H1 (cell line): Measurements from ENCODE around the gene KRTAP19-8. TPM values are rescaled to one million over a fixed set of nuclear protein-coding genes. Genes with fewer than 3 reads are reported as not detected.

Experiments
- CTCF ChIA-PET: fragments of 300-600 bp; sonication (Branson Sonifier 250); formaldehyde crosslinking; loops from one replicate; lab custom pipeline; 2021; ENCODE audit not compliant: partially characterized antibody; lab: Charles Lee
- POLR2A ChIA-PET: fragments of 300-600 bp; sonication (Branson Sonifier 250); formaldehyde crosslinking; loops from one replicate; lab custom pipeline; 2021; ENCODE audit warnings: inconsistent platforms; ENCODE audit not compliant: partially characterized antibody; lab: Charles Lee
- DNase-seq, 2 experiments: peaks; one replicate each; pipeline versions ENCODE4 v3.0.0 to v3.0.0-alpha.2; 2010 to 2022; ENCODE audit warnings: low spot score in 2 of 2, low read depth in 1 of 2, mixed read lengths in 1 of 2
- FAIRE-seq: peaks from 2 replicates; lab custom pipeline; 2011; peaks lifted over from hg19 to GRCh38; lab: Jason Lieb, UNC
- H2AFZ ChIP-seq: 2 replicates; pipeline ENCODE4 v1.8.1; 2012; ENCODE audit warnings: low read length, inconsistent platforms
- H2AK5ac ChIP-seq: 2 replicates; pipeline ENCODE4 v1.6.1; 2013; ENCODE audit warnings: low read depth, low read length
- H2BK120ac ChIP-seq: replicated peaks from 2 replicates; pipeline ENCODE3; 2013; ENCODE audit warnings: low read depth, low read length, inconsistent platforms
- H2BK12ac ChIP-seq: 2 replicates; pipeline ENCODE4 v1.6.1; 2013; ENCODE audit warnings: low read depth, low read length
- H2BK15ac ChIP-seq: 2 replicates; pipeline ENCODE4 v1.6.1; 2013; ENCODE audit warnings: low read length
- H2BK20ac ChIP-seq: 2 replicates; pipeline ENCODE4 v1.6.1; 2013; ENCODE audit warnings: low read length
- H2BK5ac ChIP-seq: 2 replicates; pipeline ENCODE4 v1.6.1; 2013; ENCODE audit warnings: low read depth, low read length
- H3K14ac ChIP-seq: 2 replicates; pipeline ENCODE4 v1.6.1; 2013; ENCODE audit warnings: inconsistent platforms; ENCODE audit not compliant: insufficient read length
- H3K18ac ChIP-seq: 2 replicates; pipeline ENCODE4 v1.6.1; 2013; ENCODE audit warnings: low read length; ENCODE audit errors: extremely low read depth
- H3K23ac ChIP-seq: 2 replicates; pipeline ENCODE4 v1.6.1; 2013; ENCODE audit warnings: inconsistent platforms; ENCODE audit not compliant: insufficient read length
- H3K23me2 ChIP-seq: 2 replicates; pipeline ENCODE4 v1.6.1; 2013; ENCODE audit warnings: low read depth, low read length
- H3K27ac ChIP-seq: 2 replicates; pipeline ENCODE4 v1.6.1; 2011; ENCODE audit warnings: low read depth, low read length, inconsistent platforms
- H3K27me3 ChIP-seq, 4 experiments: replicated peaks in 1 of 4; 1 replicate in 1 of 4; 2 replicates in 3 of 4; pipeline versions ENCODE4 v1.6.1 to v1.8.1; 2011 to 2013; ENCODE audit warnings: low read length in 3 of 4, mild to moderate bottlenecking in 3 of 4, inconsistent platforms in 2 of 4, mixed read lengths in 2 of 4, moderate library complexity in 1 of 4; ENCODE audit not compliant: control insufficient read depth in 3 of 4, insufficient read depth in 3 of 4; ENCODE audit errors: extremely low read depth in 1 of 4
- H3K36me3 ChIP-seq, 4 experiments: 2 replicates each; pipeline versions ENCODE4 v1.6.1 to v1.8.1; 2011 to 2013; ENCODE audit warnings: mild to moderate bottlenecking in 4 of 4, low read length in 3 of 4, moderate library complexity in 2 of 4, control low read depth in 1 of 4, inconsistent platforms in 1 of 4; ENCODE audit not compliant: insufficient read depth in 4 of 4, control insufficient read depth in 2 of 4
- H3K4ac ChIP-seq: replicated peaks from 2 replicates; pipeline ENCODE3; 2013; ENCODE audit warnings: low read length, low read depth, mixed read lengths, inconsistent platforms; ENCODE audit not compliant: insufficient read length
- H3K4me1 ChIP-seq, 4 experiments: replicated peaks in 1 of 4; 1 replicate in 1 of 4; 2 replicates in 3 of 4; pipeline versions ENCODE4 v1.6.1 to v1.8.1; 2011 to 2013; ENCODE audit warnings: low read length in 3 of 4, inconsistent platforms in 2 of 4, mixed read lengths in 1 of 4; ENCODE audit not compliant: insufficient read depth in 4 of 4, control insufficient read depth in 3 of 4
- H3K4me2 ChIP-seq, 2 experiments: 2 replicates each; pipeline versions ENCODE4 v1.6.1 to v1.8.1; 2011 to 2013; ENCODE audit warnings: low read depth in 2 of 2, low read length in 2 of 2, control low read depth in 1 of 2, inconsistent platforms in 1 of 2, mild to moderate bottlenecking in 1 of 2; ENCODE audit not compliant: insufficient read depth in 1 of 2
- H3K4me3 ChIP-seq, 4 experiments: fragments of 200-600, 300-600 bp in 1 of 4; sonication (generic), shearing (Covaris generic), sonication (Bioruptor Twin) in 1 of 4; 2 replicates each; pipeline versions ENCODE4 v1.5.1 to v1.8.1; 2011 to 2016; ENCODE audit warnings: low read length in 4 of 4, low read depth in 3 of 4, control low read depth in 2 of 4, inconsistent platforms in 2 of 4, mild to moderate bottlenecking in 2 of 4, mixed read lengths in 1 of 4, moderate library complexity in 1 of 4; ENCODE audit not compliant: insufficient read depth in 2 of 4; ENCODE audit errors: extremely low read depth in 1 of 4
- H3K56ac ChIP-seq: replicated peaks from 2 replicates; pipeline ENCODE3; 2013; ENCODE audit warnings: low read depth, mild to moderate bottlenecking, mixed read lengths, low read length, inconsistent platforms; ENCODE audit not compliant: insufficient read length
- H3K79me1 ChIP-seq: 2 replicates; pipeline ENCODE4 v1.6.1; 2013; ENCODE audit warnings: low read depth, low read length, control low read depth
- H3K79me2 ChIP-seq, 2 experiments: 2 replicates each; pipeline versions ENCODE4 v1.6.1 to v1.8.1; 2012 to 2013; ENCODE audit warnings: low read length in 2 of 2, mild to moderate bottlenecking in 2 of 2, inconsistent platforms in 1 of 2; ENCODE audit not compliant: insufficient read depth in 2 of 2, control insufficient read depth in 1 of 2
- H3K9ac ChIP-seq, 4 experiments: replicated peaks in 1 of 4; 1 replicate in 1 of 4; 2 replicates in 3 of 4; pipeline versions ENCODE4 v1.6.1 to v1.8.1; 2011 to 2013; ENCODE audit warnings: low read depth in 3 of 4, low read length in 3 of 4, control low read depth in 2 of 4, mild to moderate bottlenecking in 2 of 4, moderate library complexity in 2 of 4, inconsistent platforms in 1 of 4; ENCODE audit errors: extremely low read depth in 1 of 4
- H3K9me3 ChIP-seq, 2 experiments: 2 replicates each; pipeline versions ENCODE4 v1.6.1 to v1.8.1; 2012 to 2013; ENCODE audit warnings: mild to moderate bottlenecking in 2 of 2, moderate library complexity in 2 of 2, control low read depth in 1 of 2, inconsistent platforms in 1 of 2, low read depth in 1 of 2, low read length in 1 of 2, mixed read lengths in 1 of 2; ENCODE audit not compliant: insufficient read depth in 2 of 2
- H4K20me1 ChIP-seq, 2 experiments: replicated peaks in 1 of 2; 2 replicates each; pipeline versions ENCODE3 to v1.8.1; 2011 to 2013; ENCODE audit warnings: inconsistent platforms in 2 of 2, low read length in 2 of 2, mild to moderate bottlenecking in 1 of 2; ENCODE audit not compliant: insufficient read depth in 2 of 2, control insufficient read depth in 1 of 2
- H4K5ac ChIP-seq: 2 replicates; pipeline ENCODE4 v1.6.1; 2013; ENCODE audit warnings: low read length, low read depth, mixed read lengths, inconsistent platforms; ENCODE audit not compliant: insufficient read length
- H4K8ac ChIP-seq: 2 replicates; pipeline ENCODE4 v1.8.0; 2013; ENCODE audit warnings: mild to moderate bottlenecking, moderate library complexity, low read length, inconsistent platforms; ENCODE audit not compliant: insufficient read depth; ENCODE audit errors: extremely low read depth
- H4K91ac ChIP-seq: replicated peaks from 2 replicates; pipeline ENCODE3; 2013; ENCODE audit warnings: low read length, mixed read lengths, inconsistent platforms; ENCODE audit not compliant: insufficient read length
- BACH1 ChIP-seq: IDR thresholded peaks from 2 replicates; pipeline ENCODE4 v1.6.1; 2012; ENCODE audit warnings: low read length, improper control_type of control experiment
- CBX8 ChIP-seq: fragments of 300-800, 300-1000 bp; sonication (generic); IDR thresholded peaks from 2 replicates; pipeline ENCODE4 v1.7.1; 2016; ENCODE audit warnings: low read depth, low read length, borderline replicate concordance
- CREB1 ChIP-seq: IDR thresholded peaks from 2 replicates; pipeline ENCODE4 v1.6.1; 2012; ENCODE audit warnings: inconsistent platforms
- CTCF ChIP-seq, 3 experiments: IDR thresholded peaks; 1 replicate in 2 of 3; 2 replicates in 1 of 3; pipeline versions ENCODE4 v1.5.1 to v1.6.1; 2011; ENCODE audit warnings: low read length in 3 of 3, mild to moderate bottlenecking in 3 of 3, inconsistent platforms in 2 of 3, low read depth in 1 of 3, moderate library complexity in 1 of 3; ENCODE audit not compliant: insufficient read depth in 1 of 3; ENCODE audit errors: control extremely low read depth in 1 of 3
- GABPA ChIP-seq: IDR thresholded peaks from 2 replicates; pipeline ENCODE4 v1.6.1; 2011; ENCODE audit warnings: mild to moderate bottlenecking, low read length, moderate library complexity, borderline replicate concordance; ENCODE audit not compliant: insufficient read depth
- HDAC2 ChIP-seq, 2 experiments: fragments of 300-600 bp in 1 of 2; sonication (generic) in 1 of 2; IDR thresholded peaks; 2 replicates each; pipeline ENCODE4 v1.6.1; 2011 to 2012; ENCODE audit warnings: low read depth in 2 of 2, low read length in 2 of 2, mild to moderate bottlenecking in 2 of 2, moderate library complexity in 2 of 2, borderline replicate concordance in 1 of 2, inconsistent platforms in 1 of 2
- KDM5A ChIP-seq: fragments of 200-600 bp; IDR thresholded peaks from 2 replicates; pipeline ENCODE4 v1.7.1; 2012; ENCODE audit warnings: mild to moderate bottlenecking, low read length, inconsistent platforms, mixed read lengths
- NRF1 ChIP-seq: IDR thresholded peaks from 2 replicates; pipeline ENCODE4 v1.6.1; 2011; ENCODE audit warnings: mild to moderate bottlenecking, low read depth, low read length, improper control_type of control experiment
- PHF8 ChIP-seq: fragments of 200-600 bp; sonication (generic); conservative IDR thresholded peaks from 2 replicates; pipeline ENCODE4 v1.7.1; 2012; ENCODE audit warnings: low read depth, mild to moderate bottlenecking, inconsistent platforms, low read length, moderate library complexity
- RXRA ChIP-seq: IDR thresholded peaks from 2 replicates; pipeline ENCODE4 v1.6.1; 2011; ENCODE audit warnings: low read depth, mild to moderate bottlenecking, low read length, moderate library complexity; ENCODE audit not compliant: insufficient read depth
- TAF7 ChIP-seq: optimal IDR thresholded peaks from 2 replicates; pipeline ENCODE3; 2011; ENCODE audit warnings: low read depth, mild to moderate bottlenecking, inconsistent platforms, low read length, moderate library complexity, borderline replicate concordance
- WGBS, 2 experiments: shearing (Covaris generic) in 1 of 2; methylation state at CpG; one replicate each; pipeline versions ENCODE4 v1.1.6 to v1.1.7; 2013 to 2015; ENCODE audit warnings: low lambda C conversion rate in 2 of 2, mixed read lengths in 2 of 2, inconsistent platforms in 1 of 2, low coverage in 1 of 2, missing lambda C conversion rate in 1 of 2; ENCODE audit not compliant: insufficient replicate concordance in 2 of 2, insufficient coverage in 1 of 2, insufficient read length in 1 of 2; ENCODE audit errors: extremely low coverage in 1 of 2, missing lambda C conversion rate in 1 of 2; 5-methylcytosine and 5-hydroxymethylcytosine counted together
- polyA plus RNA-seq, 7 experiments: library from polyadenylated mRNA; depleted of rRNA in 3 of 7; stranded (reverse) in 5 of 7; unstranded in 2 of 7; fragments of >200 nt in 5 of 7; fragments of 200-250 nt in 2 of 7; gene quantifications; 1 replicate in 5 of 7; 2 replicates in 1 of 7; 4 replicates in 1 of 7; pipeline versions ENCODE4 v1.2.1 to v1.2.3, GENCODE V29; 2011 to 2013; ENCODE audit warnings: missing spikeins in 2 of 7, mixed read lengths in 2 of 7
- total RNA-seq: library from RNA; stranded (reverse); fragmentation: NEBNext Ultra II Directional; extraction: Animal tissue kit (Norgen Biotek cat#: 25700); gene quantifications from 2 replicates; pipeline ENCODE4 v1.2.1, GENCODE V29; 2021

KRTAP19-8 gene
- total and polyA plus RNA-seq, 2 of the 8 experiments (the other 6 are each of a cell fraction or from before 2014, with no cell fraction given) = not detected

- Histone ChIP-seq H2AK5ac (no peak overlapping the region), H3K79me1 (no peaks in the 10 kb centered on the region), H3K9me3 (no peaks in the 10 kb centered on the region), H4K5ac (no peak overlapping the region), H2BK20ac (no peak overlapping the region), H3K4me3 (no peak overlapping the region), H3K4me2 (no peak overlapping the region), H4K8ac (no peak overlapping the region), H3K56ac (no peak overlapping the region), H3K27ac (no peak overlapping the region), H3K36me3 (no peaks in the 10 kb centered on the region), H3K18ac (no peak overlapping the region), H2BK5ac (no peak overlapping the region), H4K20me1 (no peaks in the 10 kb centered on the region), H2BK120ac (no peak overlapping the region), H3K23me2 (peaks cover 2% of the 10 kb centered on the region; the same call in 1 of the 2 replicates), H2BK12ac (no peak overlapping the region), H3K4me1 (no peaks in the 10 kb centered on the region), H3K23ac (no peak overlapping the region), H3K4ac (no peak overlapping the region), H4K91ac (no peak overlapping the region), H3K27me3 (no peaks in the 10 kb centered on the region), H3K9ac (no peak overlapping the region), H2BK15ac (no peak overlapping the region), H2AFZ (no peak overlapping the region), H3K79me2 (no peaks in the 10 kb centered on the region), H3K14ac (no peak overlapping the region)
- ChIA-PET POLR2A (no interaction called here), CTCF (interaction anchor here (0.6 to 3.8 kb wide), 6 partner anchors 8 to 810 kb away, joined by 3 to 22 read pairs (median 4); no protein-coding TSS in a partner anchor)
- DNase-seq (no peak), FAIRE-seq (no peak)
- 88% methylated on average over 4 of the region's 4 CpGs; no CpG with 5 or more reads in 1 of the 2 experiments for WGBS, 2 experiments
- TF ChIP-seq GABPA (no peak), TAF7 (no peak), BACH1 (no peak), CTCF (IDR thresholded peaks at IDR 0.05; ENCODE audit: control extremely low read depth in 1 of 3, insufficient read depth in 1 of 3, low read depth in 1 of 3, low read length in 3 of 3) (no peak), CREB1 (no peak), CBX8 (no peak), RXRA (no peak), KDM5A (no peak), HDAC2 (IDR thresholded peaks at IDR 0.05; ENCODE audit: borderline replicate concordance in 1 of 2, low read depth in 2 of 2, low read length in 2 of 2) (no peak), NRF1 (no peak), PHF8 (no peak)
Observed at GRCh38 chr21:31078796-31079195, 40.5 kb upstream of the KRTAP19-8 start.
